HL-60 (cell line): Measurements from ENCODE around the gene NKX1-1.
"Not testable (repeated sequence)": the region's sequence is repeated elsewhere in the genome, so short reads cannot be mapped to it uniquely, and the experiment has no call there.

Experiments used
- CTCF ChIP-seq: IDR thresholded peaks from one replicate; pipeline ENCODE4 v1.5.1; 2011; ENCODE audit warnings: low read length, control low read depth, inconsistent platforms; ENCODE audit not compliant: insufficient read depth
- POLR2AphosphoS5 ChIP-seq: IDR thresholded peaks from 2 replicates; pipeline ENCODE4 v1.6.1; 2012; ENCODE audit warnings: low read depth

- not testable (repeated sequence) for TF ChIP-seq POLR2AphosphoS5, CTCF
Measured at GRCh38 chr4:1393363-1393762, 12.9 kb downstream of the NKX1-1 start.
